Ramos (cell line): Measurements from ENCODE around the gene MAPRE2.

Experiments used
- in situ Hi-C: fragments of 300-500 bp; cut with MboI; formaldehyde crosslinking; loops from one replicate; pipeline ENCODE4 v1.14.3; 2022; ENCODE audit warnings: low sequenced_read_pairs; ENCODE audit not compliant: unreplicated experiment

MAPRE2 gene

DNA sequence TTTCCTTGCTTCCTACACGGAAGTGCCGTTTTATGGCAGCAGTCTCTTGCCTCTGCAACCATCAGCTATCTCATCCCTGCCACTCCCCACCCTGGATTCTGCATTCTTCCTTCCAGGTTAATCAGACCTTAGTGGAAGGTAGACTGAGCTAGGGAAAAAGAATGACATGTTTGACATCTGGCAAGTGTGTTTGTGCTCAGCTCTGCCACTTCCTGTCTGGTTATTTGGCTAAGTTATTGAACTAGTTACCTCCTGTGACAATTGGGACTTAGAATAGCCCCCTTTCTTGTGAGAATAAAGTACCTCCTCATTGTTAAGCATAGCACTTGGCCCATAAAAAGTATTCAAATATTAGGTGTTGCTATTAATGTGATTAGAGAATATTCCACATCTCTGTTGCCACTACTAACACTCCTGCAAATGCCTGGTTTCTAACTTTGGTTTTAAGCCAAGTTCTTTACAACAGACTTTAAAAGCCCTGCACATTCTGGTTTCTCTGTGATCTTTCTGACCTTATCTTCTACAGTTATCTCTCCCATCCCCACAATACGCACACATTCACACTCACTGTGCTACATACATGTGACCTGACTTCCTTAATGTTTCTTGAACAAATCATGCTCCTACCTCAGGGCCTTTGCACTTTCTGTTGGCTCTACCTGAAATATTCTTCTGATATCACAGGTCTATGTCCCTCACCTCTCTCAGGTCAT is 10.8 kb upstream of the MAPRE2 start:
- in situ Hi-C loops = loop anchor here (10.0 kb wide), 1 partner anchor 304 kb away; no protein-coding TSS in a partner anchor

- in situ Hi-C loops = loop anchor here (10.0 kb wide), 1 partner anchor 303 kb away; no protein-coding TSS in a partner anchor
These were observed 9.1 kb upstream of the MAPRE2 start for GRCh38 chr18:35032113-35032512.

- in situ Hi-C loops = loop anchor here (10.0 kb wide), 1 partner anchor 297 kb away; no protein-coding TSS in a partner anchor
These were observed 3.2 kb upstream of the MAPRE2 start for GRCh38 chr18:35038029-35038428.

GRCh38 chr18:35038881-35039491 is 2.2 kb upstream of the MAPRE2 start:
- in situ Hi-C loops = loop anchor here (10.0 kb wide), 1 partner anchor 296 kb away; no protein-coding TSS in a partner anchor

- in situ Hi-C loops = no loop called here
These were observed 600 bp upstream of the MAPRE2 start for GRCh38 chr18:35040638-35040987.

- in situ Hi-C loops = no loop called here
These were observed 688 bp downstream of the MAPRE2 start for GRCh38 chr18:35041815-35042387.

DNA sequence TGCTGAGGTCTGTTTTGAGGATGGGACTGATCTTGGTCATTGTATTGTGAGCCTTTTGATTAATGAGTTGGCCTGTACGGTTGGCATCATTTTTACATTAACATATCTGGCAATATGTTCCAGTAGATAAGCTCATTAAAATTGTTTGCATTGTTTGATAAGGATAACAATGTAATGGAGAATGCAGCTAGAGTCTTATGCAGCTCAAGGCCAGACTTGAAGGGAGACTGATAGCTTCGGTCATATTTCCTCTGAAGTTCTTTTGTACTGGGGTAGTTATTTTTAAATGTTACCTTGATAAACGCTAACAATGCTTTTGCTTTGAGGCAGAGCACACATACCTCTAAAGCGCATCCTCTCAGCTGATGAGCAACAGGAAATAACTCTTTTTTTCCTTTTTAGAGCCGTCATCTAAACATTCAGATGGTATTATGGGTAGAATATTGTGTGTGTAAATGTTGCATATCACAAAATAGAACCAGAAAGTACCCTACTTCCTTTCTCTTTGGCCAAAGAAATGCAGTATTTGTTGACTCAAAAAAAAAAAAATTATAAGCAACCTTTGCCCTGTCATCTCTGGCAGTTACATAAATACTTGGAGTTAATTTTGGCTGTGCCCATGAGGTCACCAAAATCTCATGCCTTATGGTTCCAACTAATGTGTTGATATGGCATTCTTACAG is 1.3 kb downstream of the MAPRE2 start:
- in situ Hi-C loops = no loop called here

- in situ Hi-C loops = no loop called here
These were observed 2.0 kb downstream of the MAPRE2 start for GRCh38 chr18:35043207-35043606.

DNA sequence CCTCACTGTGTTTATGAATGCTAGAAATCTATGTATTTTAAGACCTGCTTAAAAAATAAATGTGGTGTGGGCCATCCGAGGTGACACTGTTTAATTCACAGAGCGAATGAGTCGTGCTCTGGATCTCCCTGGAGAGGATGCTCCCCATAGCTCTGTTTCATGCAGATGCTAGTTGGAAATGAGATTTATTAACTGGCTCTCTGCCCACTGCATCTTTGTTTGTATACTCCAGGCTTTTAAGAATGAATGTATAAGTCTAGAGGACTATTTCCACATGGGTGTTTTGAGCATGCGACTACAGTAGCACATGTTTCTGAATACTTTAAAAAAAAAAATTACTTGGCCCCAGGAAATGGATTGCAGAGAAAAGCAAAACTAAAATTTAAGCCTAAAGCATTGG is 3.9 kb downstream of the MAPRE2 start:
- in situ Hi-C loops = no loop called here

DNA sequence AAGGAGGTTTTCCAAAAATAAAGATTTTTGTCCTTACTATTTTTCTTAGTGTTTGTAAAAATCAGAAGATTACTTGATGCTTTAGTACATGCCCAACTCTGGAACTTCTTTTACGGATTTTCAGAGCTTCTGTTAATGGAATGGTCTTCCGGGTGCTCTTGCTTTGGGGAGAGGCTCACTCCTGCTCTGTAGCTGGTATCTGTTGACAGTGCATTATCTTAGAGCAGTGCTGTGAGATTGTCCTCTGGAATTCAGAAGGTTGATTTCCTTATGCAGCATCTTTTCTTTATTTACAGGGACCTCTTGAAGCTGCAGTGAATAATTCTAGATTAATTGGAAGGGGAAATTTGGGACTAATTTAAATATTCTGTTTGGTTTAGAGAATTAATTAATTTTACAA is 4.6 kb downstream of the MAPRE2 start:
- in situ Hi-C loops = no loop called here

GRCh38 chr18:35047697-35048292 is 6.6 kb downstream of the MAPRE2 start:
- in situ Hi-C loops = no loop called here

DNA sequence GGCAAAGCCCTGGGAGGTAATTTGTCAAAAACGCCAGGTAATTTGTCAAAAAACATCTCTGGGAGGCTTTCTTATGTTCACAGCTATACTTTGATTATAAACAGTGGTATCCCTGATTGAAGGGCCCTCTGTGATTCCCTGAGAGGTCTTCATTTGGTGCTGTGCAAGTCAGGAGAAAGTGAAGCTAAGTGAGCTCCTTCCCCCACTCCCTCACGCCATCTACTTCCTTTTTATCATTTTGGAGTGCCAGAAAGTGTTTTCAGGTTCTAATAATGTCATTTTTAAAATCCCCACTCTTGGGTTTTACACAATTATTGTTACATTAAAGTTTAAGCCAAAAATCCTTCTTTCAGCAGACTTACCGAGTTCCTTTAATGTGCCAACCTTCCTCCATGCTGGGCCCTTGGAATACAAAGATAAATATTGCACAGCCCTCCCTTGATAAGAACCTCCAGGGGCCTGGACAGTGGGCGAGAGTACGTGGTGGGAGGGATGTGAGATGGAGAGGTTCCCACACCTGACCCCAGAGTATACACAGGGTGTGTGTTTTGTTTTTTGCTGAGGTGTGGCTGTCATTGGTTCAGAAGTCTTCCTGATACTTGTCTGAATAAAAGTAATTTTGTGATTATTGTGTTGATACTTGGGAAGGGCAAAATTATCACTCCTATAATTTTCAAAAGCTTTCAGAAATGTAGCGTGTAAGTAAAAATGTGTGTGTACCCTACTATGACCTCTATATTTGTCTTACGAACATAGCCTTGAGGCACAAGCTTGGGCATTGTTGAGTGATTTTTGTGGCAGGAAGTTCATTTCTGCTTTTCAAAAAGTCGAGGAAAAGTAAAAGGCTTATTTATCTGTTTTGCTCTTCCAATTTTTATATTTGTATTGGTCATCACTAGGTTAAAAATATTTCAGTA is 8.2 kb downstream of the MAPRE2 start:
- in situ Hi-C loops = no loop called here

DNA sequence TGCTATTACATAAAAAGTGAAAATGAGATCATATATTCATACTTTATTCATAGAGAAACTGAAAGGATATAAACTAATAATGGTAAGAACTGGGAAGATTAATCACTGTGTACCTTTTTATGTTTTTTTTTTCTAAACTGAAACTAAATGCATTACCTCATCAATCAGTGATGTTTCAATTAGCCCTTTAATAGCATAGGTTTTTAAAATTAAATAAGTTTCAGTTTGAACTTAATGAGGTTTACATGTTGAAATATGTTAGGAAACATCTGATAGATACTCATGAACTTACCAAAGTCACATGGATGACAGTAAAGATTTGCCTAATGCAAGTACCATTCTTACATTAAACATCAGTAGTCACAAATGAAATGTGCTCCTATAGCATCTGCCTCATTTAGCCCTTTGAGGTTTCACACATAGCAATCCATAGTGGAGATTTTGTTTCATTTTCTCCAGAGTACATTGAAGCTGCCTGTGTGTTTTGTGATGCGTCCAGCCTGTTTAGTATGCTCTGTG is 8.9 kb downstream of the MAPRE2 start:
- in situ Hi-C loops = no loop called here

DNA sequence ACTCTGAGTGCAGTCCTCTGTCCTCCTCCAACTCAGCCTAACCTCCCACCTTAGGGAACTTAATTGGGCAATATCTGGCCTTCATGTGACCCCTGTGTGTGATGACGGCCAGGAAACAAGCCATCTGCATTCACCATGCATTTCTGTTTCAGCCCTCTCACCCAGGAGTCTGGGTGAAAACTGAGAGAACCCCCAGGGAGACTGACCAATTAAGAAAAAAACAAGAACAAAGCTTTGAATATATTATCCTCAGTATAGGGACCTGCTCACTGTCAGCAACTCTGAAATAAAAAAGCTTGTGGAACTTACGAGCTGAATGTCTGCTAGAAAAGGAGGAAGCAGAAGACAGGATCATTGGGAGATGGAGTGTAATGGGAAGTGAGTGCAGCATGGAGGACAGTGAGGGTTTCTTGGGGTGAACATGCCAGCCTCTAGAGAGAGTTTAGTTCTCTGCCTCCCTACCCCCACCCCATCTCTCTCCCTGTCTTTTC is 9.5 kb downstream of the MAPRE2 start:
- in situ Hi-C loops = no loop called here

DNA sequence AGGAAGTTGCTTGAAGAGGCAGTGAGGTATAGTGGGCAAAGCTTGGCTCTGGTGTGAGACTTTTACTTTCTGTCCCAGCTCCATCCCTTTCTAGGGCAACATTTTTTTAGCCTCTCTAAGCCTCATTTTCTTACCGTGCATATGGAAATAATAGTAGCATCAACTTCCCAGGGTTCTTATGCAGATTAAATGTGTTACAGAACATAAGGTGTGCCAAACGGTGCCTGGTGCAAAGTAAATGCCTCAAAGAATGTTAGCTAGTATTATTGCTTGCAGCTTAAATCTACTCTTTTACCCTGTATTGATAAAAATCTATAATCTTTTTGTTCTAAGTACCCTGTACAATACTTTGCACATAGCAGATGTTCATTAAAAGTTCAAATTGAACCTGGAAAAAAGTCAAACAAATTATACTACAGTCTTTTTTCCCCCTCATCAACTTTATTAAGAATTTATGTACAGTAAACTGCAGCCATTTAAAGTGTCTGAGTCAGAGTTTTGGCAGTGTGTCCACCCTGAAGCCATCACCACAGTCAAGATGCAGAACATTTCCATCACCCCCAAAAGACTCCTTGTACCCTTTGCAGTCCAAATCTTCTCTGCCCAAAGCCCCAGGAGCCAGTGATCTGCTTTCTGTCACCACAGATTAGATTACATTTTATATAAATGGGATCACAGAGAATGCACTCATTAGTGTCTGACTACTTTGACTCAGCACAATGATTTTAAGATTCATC is 10.6 kb downstream of the MAPRE2 start:
- in situ Hi-C loops = no loop called here

GRCh38 chr18:35054401-35054800 is 13.2 kb downstream of the MAPRE2 start:
- in situ Hi-C loops = no loop called here

- in situ Hi-C loops = no loop called here
These were observed 13.9 kb downstream of the MAPRE2 start for GRCh38 chr18:35055105-35055504.

GRCh38 chr18:35055726-35056125 is 14.5 kb downstream of the MAPRE2 start:
- in situ Hi-C loops = no loop called here
